G401 (cell line): Measurements from ENCODE around the gene EIF3L. TPM values are rescaled to one million over a fixed set of nuclear protein-coding genes. Genes with fewer than 3 reads are reported as not detected.

Experiments used
- DNase-seq: peaks from one replicate; pipeline ENCODE4 v3.0.0-alpha.2; 2015; ENCODE audit warnings: low spot score
- in situ Hi-C: cut with HindIII; loops from 2 replicates; pipeline ENCODE4 v1.10.0; 2016; ENCODE audit warnings: low sequenced_read_pairs, mixed read lengths
- total RNA-seq: library from RNA; depleted of rRNA; stranded (reverse); fragments of >200 nt; shearing (Covaris generic); gene quantifications from 2 replicates; pipeline ENCODE4 v1.2.3, GENCODE V29; 2014

The EIF3L gene
- total RNA-seq, 1 experiment from 2014 or later, result 685 TPM

GRCh38 chr22:37894939-37895670 is 45.9 kb downstream of the EIF3L start:
- no peak for DNase-seq
- in situ Hi-C loops, result no loop called here

GRCh38 chr22:37896181-37896592 is 47.0 kb downstream of the EIF3L start:
- DNase-seq, result no peak

GRCh38 chr22:37896939-37897338 is 47.7 kb downstream of the EIF3L start:
- in situ Hi-C loops, result no loop called here
- no peak for DNase-seq

More at GRCh38 chr22:37896181-37896592, 47.0 kb downstream of the EIF3L start:
- in situ Hi-C loops, result no loop called here

- in situ Hi-C loops, result no loop called here
- no peak for DNase-seq
Measured at GRCh38 chr22:37897807-37898206, 48.6 kb downstream of the EIF3L start.

GRCh38 chr22:37898441-37899181 is 49.4 kb downstream of the EIF3L start:
- no peak for DNase-seq
- in situ Hi-C loops, result no loop called here

- peak; percentile 91 for DNase-seq
- in situ Hi-C loops, result no loop called here
Measured at GRCh38 chr22:37904572-37905533, 55.6 kb downstream of the EIF3L start.

- in situ Hi-C loops, result no loop called here
Measured at GRCh38 chr22:37905534-37906363, 56.5 kb downstream of the EIF3L start, which contains the start of gene MICALL1. Gene MICALL1 (plus strand): TSS chr22:37906297. CDS start chr22:37906423, 126 bp downstream.

GRCh38 chr22:37906364-37907008 is 57.3 kb downstream of the EIF3L start:
- DNase-seq, result no peak
- in situ Hi-C loops, result no loop called here

More at GRCh38 chr22:37905534-37906363, 56.5 kb downstream of the EIF3L start, which contains the start of gene MICALL1:
- DNase-seq, result peak; percentile 61

- in situ Hi-C loops, result no loop called here
Measured at GRCh38 chr22:37907036-37907954, 58.1 kb downstream of the EIF3L start.

GRCh38 chr22:37909766-37910165 is 60.5 kb downstream of the EIF3L start:
- no peak for DNase-seq
- in situ Hi-C loops, result no loop called here

More at GRCh38 chr22:37907036-37907954, 58.1 kb downstream of the EIF3L start:
- DNase-seq, result peak; percentile 60

GRCh38 chr22:37910890-37911672 is 61.9 kb downstream of the EIF3L start:
- no peak for DNase-seq
- in situ Hi-C loops, result no loop called here

GRCh38 chr22:37911697-37912096 is 62.5 kb downstream of the EIF3L start:
- in situ Hi-C loops, result no loop called here
- DNase-seq, result no peak

- in situ Hi-C loops, result no loop called here
- no peak for DNase-seq
Measured at GRCh38 chr22:37912171-37912570, 63.0 kb downstream of the EIF3L start.

- DNase-seq, result no peak
- in situ Hi-C loops, result no loop called here
Measured at GRCh38 chr22:37913233-37913721, 64.1 kb downstream of the EIF3L start.

GRCh38 chr22:37916311-37916710 is 67.1 kb downstream of the EIF3L start:
- DNase-seq, result peak; percentile 20
- in situ Hi-C loops, result no loop called here
